Smooth muscle cell (in vitro differentiated cells): ENCODE results near the gene SEMA3C. TPM values are rescaled to one million over a fixed set of nuclear protein-coding genes. Genes with fewer than 3 reads are reported as not detected.

ENCODE experiments used
- DNase-seq: peaks from one replicate; lab custom pipeline; 2025; ENCODE audit not compliant: unreplicated experiment; lab: John Stamatoyannopoulos, UW
- H2AFZ ChIP-seq: fragments of 200-600 bp; sonication (generic); 2 replicates; pipeline ENCODE4 v1.6.0; 2016; ENCODE audit warnings: antibody characterized with exemption, low read depth, mild to moderate bottlenecking
- H3F3A ChIP-seq: fragments of 200-600 bp; sonication (generic); 2 replicates; pipeline ENCODE4 v1.6.0; 2017; ENCODE audit warnings: antibody characterized with exemption, low read depth
- H3K27ac ChIP-seq: fragments of 200-600 bp; sonication (generic); 2 replicates; pipeline ENCODE4 v1.5.1; 2016; ENCODE audit warnings: low read depth, mild to moderate bottlenecking
- H3K27me3 ChIP-seq: fragments of 200-600 bp; sonication (generic); 2 replicates; pipeline ENCODE4 v1.6.1; 2016; ENCODE audit warnings: low read depth, mild to moderate bottlenecking
- H3K36me3 ChIP-seq: fragments of 200-600 bp; sonication (generic); 2 replicates; pipeline ENCODE4 v1.5.1; 2016; ENCODE audit warnings: low read depth
- H3K4me1 ChIP-seq: fragments of 200-600 bp; sonication (generic); 2 replicates; pipeline ENCODE4 v1.5.1; 2016; ENCODE audit warnings: low read depth
- H3K4me2 ChIP-seq: fragments of 200-600 bp; sonication (generic); 2 replicates; pipeline ENCODE4 v1.6.0; 2016; ENCODE audit warnings: mild to moderate bottlenecking
- H3K4me3 ChIP-seq: fragments of 200-600 bp; sonication (generic); 2 replicates; pipeline ENCODE4 v1.5.1; 2016; ENCODE audit warnings: mild to moderate bottlenecking
- H3K79me2 ChIP-seq: fragments of 200-600 bp; sonication (generic); 2 replicates; pipeline ENCODE4 v1.6.0; 2016; ENCODE audit warnings: low read depth, mild to moderate bottlenecking
- H3K9ac ChIP-seq: fragments of 200-600 bp; sonication (generic); 2 replicates; pipeline ENCODE4 v1.6.0; 2016; ENCODE audit warnings: low read depth
- H3K9me3 ChIP-seq: fragments of 200-600 bp; sonication (generic); replicated peaks from 2 replicates; pipeline ENCODE4 v1.5.1; 2016; ENCODE audit warnings: low read depth
- H4K20me1 ChIP-seq: fragments of 200-600 bp; sonication (generic); 2 replicates; pipeline ENCODE4 v1.6.0; 2016; ENCODE audit warnings: low read depth
- CTCF ChIP-seq: fragments of 200-600 bp; sonication (generic); IDR thresholded peaks from 2 replicates; pipeline ENCODE4 v1.5.1; 2017; ENCODE audit warnings: borderline replicate concordance, mild to moderate bottlenecking, antibody characterized with exemption; ENCODE audit not compliant: insufficient read depth, poor library complexity, severe bottlenecking
- WGBS: methylation state at CpG from one replicate; pipeline ENCODE4 v1.1.7; 2016; ENCODE audit warnings: low lambda C conversion rate; 5-methylcytosine and 5-hydroxymethylcytosine counted together
- polyA plus RNA-seq: library from polyadenylated mRNA; unstranded; fragments of >200 nt; fragmentation: Nextera tagmentation; extraction: Ambion mirVana; gene quantifications from 2 replicates; pipeline ENCODE4 v1.2.1, GENCODE V29; 2016
- total RNA-seq: library from RNA; depleted of rRNA; stranded (reverse); fragments of >200 nt; gene quantifications from 2 replicates; pipeline ENCODE4 v1.2.3, GENCODE V29; 2014

SEMA3C gene
- total and polyA plus RNA-seq, 2 experiments from 2014 or later = 20.6 to 295 TPM

- H3K79me2 ChIP-seq = no peaks in the 10 kb centered on the region
- WGBS = 80% methylated on average over 2 of the region's 2 CpGs
- H3K9ac ChIP-seq = no peak overlapping the region
- no peaks in the 10 kb centered on the region for H3K27me3 ChIP-seq
- no peak overlapping the region for H3K27ac ChIP-seq
- H2AFZ ChIP-seq = no peak overlapping the region
- H4K20me1 ChIP-seq = no peaks in the 10 kb centered on the region
- H3F3A ChIP-seq = peaks cover 10% of the 10 kb centered on the region
- H3K4me1 ChIP-seq = no peaks in the 10 kb centered on the region
- H3K36me3 ChIP-seq = no peaks in the 10 kb centered on the region
- no peaks in the 10 kb centered on the region for H3K9me3 ChIP-seq
- H3K4me3 ChIP-seq = no peak overlapping the region
- no peak for DNase-seq
- H3K4me2 ChIP-seq = no peak overlapping the region
- TF ChIP-seq CTCF = no peak
Measured at GRCh38 chr7:80781146-80781545, 137.7 kb downstream of the SEMA3C start.

- H3K4me1 ChIP-seq = no peaks in the 10 kb centered on the region
- WGBS = 86% methylated on average over 2 of the region's 2 CpGs
Measured at GRCh38 chr7:80779456-80779855, 139.4 kb downstream of the SEMA3C start.

GRCh38 chr7:80775897-80776296 lies 143.0 kb downstream of the SEMA3C start:
- H3K27me3 ChIP-seq = no peaks in the 10 kb centered on the region
- H3K4me2 ChIP-seq = no peak overlapping the region
- H4K20me1 ChIP-seq = no peaks in the 10 kb centered on the region
- no peaks in the 10 kb centered on the region for H3K36me3 ChIP-seq
- TF ChIP-seq CTCF = no peak
- H3F3A ChIP-seq = no peaks in the 10 kb centered on the region
- H3K27ac ChIP-seq = no peak overlapping the region
- H3K9ac ChIP-seq = no peak overlapping the region
- H3K9me3 ChIP-seq = no peaks in the 10 kb centered on the region
- peaks cover 7% of the 10 kb centered on the region for H3K4me1 ChIP-seq
- H2AFZ ChIP-seq = no peak overlapping the region
- H3K4me3 ChIP-seq = no peak overlapping the region
- 81% methylated on average over 3 of the region's 3 CpGs for WGBS
- DNase-seq = no peak
- no peaks in the 10 kb centered on the region for H3K79me2 ChIP-seq

More at GRCh38 chr7:80779456-80779855, 139.4 kb downstream of the SEMA3C start:
- Histone ChIP-seq H3F3A (peaks cover 10% of the 10 kb centered on the region), H3K4me3 (no peak overlapping the region), H3K4me2 (no peak overlapping the region), H3K9me3 (no peaks in the 10 kb centered on the region), H3K27me3 (no peaks in the 10 kb centered on the region), H3K9ac (no peak overlapping the region), H3K79me2 (no peaks in the 10 kb centered on the region), H3K36me3 (no peaks in the 10 kb centered on the region), H4K20me1 (no peaks in the 10 kb centered on the region), H2AFZ (no peak overlapping the region), H3K27ac (no peak overlapping the region)
- no peak for TF ChIP-seq CTCF
- DNase-seq = no peak

- Histone ChIP-seq H3K27ac (no peak overlapping the region), H3K9ac (no peak overlapping the region), H4K20me1 (no peaks in the 10 kb centered on the region), H3K27me3 (no peaks in the 10 kb centered on the region), H2AFZ (no peak overlapping the region), H3K36me3 (no peaks in the 10 kb centered on the region), H3K4me1 (peaks cover 9% of the 10 kb centered on the region), H3K4me2 (no peak overlapping the region), H3K79me2 (no peaks in the 10 kb centered on the region), H3F3A (peaks cover 3% of the 10 kb centered on the region), H3K4me3 (no peak overlapping the region), H3K9me3 (no peaks in the 10 kb centered on the region)
- TF ChIP-seq CTCF = no peak
- no peak for DNase-seq
Measured at GRCh38 chr7:80775482-80775881, 143.4 kb downstream of the SEMA3C start.
